ENCODE data around the gene MT1A.
A peak's percentile ranks its signal among the peaks of the same experiment; 100 is the strongest.
"Not testable (repeated sequence)": the region's sequence is repeated elsewhere in the genome, so short reads cannot be mapped to it uniquely, and the experiment has no call there.

MT1A gene

DNA sequence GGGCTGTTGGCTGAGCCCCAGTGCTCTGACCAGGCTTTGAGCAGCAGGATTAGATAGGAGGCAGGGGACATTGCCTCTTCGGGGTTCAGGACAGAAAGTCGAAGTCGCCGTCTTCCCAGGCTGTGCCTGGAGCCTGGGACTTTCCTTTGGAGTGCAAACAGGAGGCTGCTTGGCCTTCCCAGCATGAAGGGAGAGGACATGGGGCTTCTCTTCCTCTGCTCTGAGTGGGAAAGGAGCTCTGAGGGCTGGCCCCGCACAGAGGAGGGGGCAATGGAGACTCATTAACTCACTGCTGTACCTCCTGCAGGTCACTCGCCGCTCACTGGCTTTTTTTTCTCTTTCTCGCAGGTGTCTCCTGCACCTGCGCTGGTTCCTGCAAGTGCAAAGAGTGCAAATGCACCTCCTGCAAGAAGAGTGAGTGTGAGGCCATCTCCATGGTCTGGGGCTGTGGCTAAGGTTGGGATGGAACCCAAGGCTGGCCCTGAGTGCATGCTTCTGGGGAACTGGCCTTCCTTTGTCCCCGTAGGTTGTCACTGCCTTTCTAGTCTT is 19.9 kb downstream of the MT1A start:
- no peak for DNase-seq

DNA sequence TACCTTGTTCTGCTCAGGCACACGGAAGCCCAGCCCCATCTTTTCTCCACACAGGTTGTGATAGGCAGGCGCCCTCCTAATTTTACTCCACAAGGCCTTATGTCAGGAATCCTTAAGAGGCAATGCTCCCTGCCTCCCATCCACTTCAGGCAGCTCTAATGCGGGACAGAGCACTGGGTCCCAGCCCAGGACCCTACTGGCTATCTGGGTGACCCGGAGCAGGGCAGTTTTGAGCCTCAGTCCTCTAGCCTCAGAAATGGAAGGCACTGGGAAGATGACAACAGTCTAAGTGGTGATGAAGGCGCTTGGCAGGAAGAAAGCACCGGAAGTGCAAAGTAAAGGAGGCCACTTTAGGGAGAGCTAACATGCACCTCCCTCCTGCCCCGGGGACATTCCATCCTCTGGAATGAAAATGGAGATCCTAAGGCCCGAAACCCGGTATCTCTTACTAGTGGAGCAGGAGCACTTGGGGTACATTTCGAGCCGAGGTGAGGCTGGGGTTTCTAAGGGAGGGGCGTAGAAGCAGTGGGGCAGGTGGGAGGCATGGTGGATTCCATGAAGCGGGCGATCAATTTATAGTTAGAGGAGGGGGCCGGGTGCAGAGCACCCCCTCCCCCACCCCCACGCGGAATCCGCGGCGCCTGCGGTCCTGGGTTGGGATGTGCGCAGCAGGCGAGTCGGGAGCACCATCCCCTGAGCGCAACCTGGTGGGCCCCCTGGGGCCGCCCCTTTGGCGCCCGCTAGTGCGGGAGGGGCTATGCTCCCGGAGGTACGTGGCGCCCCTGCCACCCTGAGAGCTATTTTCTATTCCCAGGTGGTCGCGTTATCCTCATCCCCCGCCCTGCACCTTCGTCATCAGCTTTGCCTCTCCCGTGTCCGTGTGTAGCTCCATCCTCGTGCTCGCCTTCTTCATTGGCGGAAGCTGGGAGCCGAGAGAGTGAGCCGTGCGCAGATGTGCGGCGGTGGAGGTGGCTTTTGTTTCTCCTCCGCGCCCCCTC is 24.2 kb downstream of the MT1A start:
- no peak for DNase-seq

DNA sequence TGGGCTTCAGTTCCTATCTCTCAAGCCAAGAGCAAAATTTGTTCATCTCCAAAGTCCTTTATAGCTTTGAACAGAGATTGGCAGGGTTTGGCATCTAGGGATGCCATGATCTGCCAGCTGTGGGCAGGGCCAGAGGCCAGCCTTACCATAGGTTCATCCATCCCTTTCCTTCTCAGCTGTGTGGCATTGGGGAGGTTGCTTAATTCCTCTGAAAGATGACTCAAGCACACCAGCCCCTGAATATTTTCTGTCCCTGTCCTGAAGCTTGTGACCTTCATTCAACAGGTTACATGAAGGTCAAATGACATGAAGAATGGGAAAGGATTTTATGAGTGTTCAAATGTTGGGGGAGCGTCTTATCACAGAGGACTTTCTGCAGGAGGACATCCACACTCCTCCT is 26.0 kb downstream of the MT1A start:
- DNase-seq = no peak

DNA sequence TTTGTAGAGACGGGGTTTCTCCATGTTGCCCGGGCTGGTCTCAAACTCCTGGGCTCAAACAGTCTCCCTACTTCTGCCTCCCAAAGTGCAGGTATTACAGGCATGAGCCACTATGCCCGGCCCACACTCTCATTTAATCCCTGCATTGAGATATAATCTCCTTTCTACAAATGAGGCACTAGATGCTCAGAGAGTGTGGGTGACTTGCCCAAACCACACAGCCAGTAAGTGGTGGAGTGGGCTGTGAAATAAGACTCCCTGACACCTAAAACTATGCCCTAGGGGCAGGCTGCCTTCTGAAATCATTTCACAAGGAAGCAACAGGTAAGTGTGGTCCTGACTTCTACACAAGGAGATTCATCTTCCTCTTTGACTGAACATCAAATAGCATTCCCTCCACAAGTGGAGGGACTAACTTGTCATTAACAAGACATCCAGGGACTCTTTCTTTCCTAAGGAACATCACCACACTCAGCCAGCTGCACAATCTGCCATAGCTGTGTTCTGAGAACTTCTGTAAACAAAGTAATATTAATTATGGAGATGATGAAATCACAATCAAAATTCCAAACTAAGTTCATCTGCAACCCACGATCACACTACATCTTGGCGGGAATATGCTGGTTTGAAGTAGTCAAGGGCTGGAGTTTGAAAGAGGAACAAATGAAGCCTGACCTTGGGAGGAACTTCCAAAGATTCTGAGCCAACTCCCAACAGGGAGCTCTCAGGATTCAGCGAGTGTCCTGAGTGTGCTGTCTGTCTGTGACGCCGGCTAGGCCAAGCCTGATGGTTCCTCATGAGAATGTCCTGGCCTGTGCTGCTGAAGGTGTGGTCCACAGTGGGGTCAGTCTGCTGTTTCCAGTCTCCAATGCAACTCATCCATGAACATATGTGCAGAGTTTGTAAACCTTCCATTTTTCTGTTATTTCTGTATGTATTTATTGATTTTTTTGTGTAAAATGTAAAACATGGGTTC is 27.1 kb downstream of the MT1A start:
- not testable (repeated sequence) for DNase-seq

DNA sequence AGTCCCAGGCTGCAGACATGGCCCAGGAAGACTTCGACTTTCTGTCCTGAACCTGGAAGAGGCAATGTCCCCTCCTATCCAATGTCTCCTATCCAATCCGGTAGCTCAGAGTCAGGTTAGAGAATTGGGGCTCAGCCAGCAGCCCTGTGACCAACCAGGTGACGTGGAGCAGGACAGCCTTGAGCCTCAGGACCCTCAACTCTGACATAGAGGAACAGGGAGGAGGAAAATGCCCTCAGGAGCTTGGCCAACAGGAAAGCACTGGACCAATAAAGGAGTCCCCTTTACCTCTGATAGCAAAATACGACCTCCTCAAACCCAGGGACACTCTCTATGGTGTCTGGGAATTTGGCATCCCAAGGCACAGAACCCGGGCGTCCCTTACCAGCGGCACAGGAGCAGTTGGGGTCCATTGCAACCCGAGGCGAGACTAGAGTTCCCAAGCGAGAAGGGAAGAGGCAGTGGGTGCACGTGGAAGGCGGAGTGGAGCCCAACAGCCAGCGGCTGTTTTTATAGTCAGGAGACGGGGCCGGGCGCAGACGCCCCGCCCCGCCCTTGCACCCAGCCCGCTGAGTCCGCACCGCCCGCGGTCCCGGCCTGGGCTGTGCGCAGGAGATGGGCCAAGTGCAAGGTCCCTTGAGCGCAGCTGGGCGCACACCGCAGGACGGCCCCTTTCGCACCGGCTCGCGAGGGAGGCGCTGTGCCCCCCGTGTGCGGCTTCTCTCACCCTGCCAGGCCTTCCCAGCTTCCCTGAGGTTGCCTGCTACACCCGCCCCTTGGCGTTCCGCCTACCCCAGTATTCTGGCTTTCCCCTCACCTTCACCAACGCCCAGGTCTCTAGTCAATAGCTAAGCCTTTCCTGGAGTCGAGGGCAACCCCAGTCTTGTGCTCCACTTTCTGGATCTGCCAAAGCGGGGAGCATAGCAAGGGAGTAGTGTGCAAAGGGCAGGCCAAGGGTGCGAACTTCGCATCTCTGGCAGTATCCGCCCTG is 29.4 kb downstream of the MT1A start, which contains the start of gene MT1G:
Gene MT1G (minus strand): TSS at position 485 of the 991 bp plus-strand sequence. CDS start 72 bp downstream, at position 413.
- no peak for DNase-seq

DNA sequence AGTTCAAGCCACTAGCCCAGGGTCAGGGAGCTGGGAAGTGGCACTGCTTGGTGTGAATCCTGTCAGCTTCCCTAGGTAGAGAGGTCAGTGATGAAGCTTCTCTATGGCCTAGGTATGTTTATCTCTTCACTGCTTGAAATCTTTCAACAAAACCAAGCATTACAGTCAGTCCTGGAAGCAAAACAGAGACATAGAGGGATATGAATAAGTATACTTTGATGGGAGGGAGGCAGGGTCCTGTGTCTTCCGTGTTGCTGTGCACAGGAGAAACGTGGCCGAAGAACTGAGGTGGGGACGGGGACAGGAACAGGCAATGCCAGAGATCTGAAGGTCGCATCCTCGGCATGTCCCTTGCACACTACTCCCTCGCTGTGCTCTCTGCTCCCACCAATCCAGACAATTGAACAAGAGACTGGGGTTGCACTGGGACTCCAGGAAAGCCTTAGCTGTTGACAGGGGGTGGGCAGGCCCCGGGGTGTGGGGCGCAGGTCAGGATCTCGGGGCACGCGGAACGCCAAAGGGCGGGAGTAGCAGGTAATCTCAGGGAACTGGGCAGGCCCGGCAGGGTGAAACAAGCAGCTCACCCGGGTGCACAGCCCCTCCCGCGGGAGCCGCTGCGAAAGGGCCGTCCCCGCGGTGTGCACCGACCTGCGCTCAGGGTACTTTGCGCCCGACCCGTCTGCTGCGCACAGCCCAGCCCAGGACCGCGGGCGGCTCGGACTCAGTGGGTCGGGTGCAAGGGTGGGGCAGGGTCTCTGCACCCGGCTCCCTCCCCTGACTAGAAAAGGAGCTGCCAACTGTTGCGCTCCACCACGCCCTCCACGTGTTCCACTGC is 30.8 kb downstream of the MT1A start, which contains the start of gene MT1H:
Gene MT1H (plus strand): TSS at position 810 of the 835 bp plus-strand sequence. CDS start 71 bp downstream, outside the sequence.
- no peak for DNase-seq

DNA sequence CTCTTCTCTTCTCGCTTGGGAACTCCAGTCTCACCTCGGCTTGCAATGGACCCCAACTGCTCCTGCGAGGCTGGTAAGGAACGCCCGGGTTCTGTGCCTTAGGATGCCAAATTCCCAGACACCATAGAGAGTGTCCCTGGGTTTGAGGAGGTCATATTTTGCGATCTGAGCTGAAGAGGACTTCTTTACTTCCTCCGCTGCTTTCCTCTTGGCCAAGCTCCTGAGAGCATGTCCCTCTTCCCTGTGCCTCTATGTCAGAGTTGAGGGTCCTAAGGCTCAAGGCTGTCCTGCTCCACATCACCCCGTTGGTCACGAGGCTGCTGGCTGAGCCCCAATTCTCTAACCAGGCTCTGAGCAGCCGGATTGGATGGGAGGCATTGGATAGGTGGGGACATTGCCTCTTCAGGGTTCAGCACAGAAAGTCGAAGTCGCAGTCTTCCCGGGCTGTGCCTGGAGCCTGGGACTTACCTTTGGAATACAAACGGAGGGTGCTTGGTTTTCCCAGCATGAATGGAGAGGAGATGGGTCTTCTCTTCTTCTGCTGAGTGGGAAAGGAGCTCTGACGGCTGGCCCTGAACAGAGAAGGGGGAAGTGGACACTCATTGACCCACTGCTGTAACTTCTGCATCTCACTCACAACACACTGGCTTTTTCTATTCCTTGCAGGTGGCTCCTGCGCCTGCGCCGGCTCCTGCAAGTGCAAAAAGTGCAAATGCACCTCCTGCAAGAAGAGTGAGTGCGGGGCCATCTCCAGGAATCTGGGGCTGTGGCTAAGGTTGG is 31.6 kb downstream of the MT1A start:
- no peak for DNase-seq

DNA sequence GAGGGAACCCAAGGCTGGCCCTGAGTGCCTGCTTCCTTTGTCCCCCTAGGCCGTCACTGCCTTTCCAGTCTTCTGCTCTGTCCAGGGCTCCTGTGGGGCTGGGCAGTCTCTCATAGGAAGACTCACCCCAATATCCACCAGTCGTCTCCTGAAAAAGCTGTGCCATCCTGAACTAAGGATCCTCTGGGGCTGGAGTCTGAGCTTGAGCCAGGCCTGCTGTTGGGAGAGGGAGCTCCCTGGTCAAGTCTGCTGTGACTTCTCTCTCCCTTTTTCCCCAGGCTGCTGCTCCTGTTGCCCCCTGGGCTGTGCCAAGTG is 32.1 kb downstream of the MT1A start:
- DNase-seq = no peak

DNA sequence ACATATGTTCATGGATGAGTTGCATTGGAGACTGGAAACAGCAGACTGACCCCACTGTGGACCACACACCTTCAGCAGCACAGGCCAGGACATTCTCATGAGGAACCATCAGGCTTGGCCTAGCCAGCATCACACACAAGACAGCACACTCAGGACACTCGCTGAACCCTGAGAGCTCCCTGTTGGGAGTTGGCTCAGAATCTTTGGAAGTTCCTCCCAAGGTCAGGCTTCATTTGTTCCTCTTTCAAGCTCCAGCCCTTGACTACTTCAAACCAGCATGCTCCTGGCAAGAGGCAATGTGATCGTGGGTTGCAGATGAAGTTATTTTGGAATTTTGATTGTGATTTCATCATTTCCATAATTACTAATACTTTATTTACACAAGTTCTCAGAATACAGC is 33.2 kb downstream of the MT1A start:
- not testable (repeated sequence) for DNase-seq

DNA sequence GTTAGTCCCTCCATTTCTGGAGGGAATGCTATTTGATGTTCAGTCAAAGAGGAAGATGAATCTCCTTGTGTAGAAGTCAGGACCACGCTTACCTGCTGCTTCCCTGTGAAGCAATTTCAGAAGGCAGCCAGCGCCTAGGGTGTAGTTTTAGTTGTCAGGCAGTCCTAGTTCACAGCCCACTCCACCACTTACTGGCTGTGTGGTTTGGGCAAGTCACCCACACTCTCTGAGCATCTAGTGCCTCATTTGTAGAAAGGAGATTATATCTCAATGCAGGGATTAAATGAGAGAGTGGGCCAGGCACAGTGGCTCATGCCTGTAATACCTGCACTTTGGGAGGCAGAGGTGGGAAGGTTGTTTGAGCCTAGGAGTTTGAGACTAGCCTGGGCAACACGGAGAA is 33.7 kb downstream of the MT1A start:
- not testable (repeated sequence) for DNase-seq

DNA sequence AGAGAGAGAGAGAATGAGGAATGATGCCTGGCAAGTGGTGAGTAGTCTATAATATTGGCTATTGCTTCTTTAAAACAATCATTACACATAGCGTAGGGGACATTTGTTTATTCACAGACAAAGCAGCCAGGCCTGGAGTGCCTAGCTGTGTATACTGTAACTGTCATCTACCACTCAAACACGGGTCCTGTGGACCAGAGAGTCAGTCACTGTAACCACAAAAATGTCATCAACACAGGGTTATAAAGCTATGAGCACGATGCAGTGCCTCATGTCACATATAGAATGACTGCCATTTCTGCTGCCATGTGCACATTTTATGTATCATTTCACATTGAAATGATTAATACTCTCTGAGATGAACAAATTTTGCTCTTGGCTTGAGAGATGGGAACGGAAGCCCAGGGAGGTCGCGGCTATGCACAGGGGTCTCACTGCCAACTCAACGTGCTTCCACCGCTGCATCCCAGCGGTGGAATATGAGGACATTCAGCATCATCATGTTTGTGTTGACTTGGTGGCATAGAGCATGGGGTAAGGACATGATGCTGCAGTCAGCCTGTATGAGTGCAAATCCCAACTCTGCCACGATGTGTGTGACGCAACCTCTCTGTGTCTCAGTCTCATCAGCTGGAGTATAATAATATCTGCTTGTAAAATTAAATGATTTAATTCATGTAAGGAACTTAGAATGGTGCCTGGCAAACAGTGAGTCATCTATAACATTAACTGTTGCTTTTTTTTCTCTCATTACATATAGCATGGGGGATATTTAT is 34.5 kb downstream of the MT1A start:
- no peak for DNase-seq

DNA sequence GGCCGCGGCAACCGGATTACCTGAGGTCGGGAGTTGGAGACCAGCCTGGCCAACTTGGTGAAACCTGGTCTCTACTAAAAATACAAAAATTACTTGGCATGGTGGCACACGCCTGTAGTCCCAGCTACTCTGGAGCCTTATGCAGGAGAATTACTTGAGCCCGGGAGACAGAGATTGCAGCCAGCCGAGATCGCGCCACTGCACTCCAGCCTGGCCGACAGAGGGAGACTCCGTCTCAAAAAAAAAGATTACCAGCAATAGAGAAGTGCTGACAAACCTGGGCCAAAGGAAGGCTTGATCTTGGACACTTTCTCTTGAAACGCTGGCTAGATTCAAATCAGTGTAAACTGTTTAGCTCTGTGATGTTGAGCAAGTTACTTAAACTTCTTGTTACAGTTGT is 35.5 kb downstream of the MT1A start:
- no peak for DNase-seq

DNA sequence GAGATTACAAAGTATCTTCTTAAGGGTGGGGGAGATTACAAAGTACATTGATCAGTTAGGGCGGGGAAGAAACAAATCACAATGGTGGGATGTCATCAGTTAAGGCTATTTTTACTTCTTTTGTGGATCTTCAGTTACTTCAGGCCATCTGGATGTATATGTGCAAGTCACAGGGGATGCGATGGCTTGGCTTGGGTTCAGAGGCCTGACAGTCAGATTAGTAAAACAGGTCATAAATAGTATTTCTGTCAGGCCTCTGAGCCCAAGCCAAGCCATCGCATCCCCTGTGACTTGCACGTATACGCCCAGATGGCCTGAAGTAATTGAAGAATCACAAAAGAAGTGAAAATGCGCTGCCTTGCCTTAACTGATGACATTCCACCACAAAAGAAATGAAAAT is 36.1 kb downstream of the MT1A start:
- DNase-seq = not testable (repeated sequence)

DNA sequence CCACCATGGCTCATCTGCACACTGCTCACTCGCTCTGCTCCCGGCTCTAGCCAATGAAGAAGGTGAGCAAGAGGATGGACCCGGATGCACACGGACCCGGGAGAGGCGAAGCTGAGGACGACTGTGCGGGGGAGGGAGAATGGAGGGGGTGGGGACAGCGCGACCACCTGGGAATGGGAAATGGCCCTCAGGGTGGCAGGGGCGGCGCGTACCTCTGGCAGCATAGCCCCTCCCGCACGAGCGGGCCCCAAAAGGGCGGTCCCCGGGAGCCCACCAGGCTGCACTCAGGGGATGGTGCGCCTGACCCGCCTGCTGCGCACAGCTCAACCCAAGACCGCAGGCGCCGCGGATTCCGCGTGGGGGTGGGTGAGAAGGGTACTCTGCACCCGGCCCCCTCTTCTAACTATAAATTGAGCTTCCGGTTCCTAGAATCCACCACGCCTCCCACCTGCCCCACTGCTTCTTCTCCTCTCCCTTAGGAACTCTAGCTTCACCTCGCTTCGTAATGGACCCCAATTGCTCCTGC is 37.3 kb downstream of the MT1A start:
- no peak for DNase-seq

DNA sequence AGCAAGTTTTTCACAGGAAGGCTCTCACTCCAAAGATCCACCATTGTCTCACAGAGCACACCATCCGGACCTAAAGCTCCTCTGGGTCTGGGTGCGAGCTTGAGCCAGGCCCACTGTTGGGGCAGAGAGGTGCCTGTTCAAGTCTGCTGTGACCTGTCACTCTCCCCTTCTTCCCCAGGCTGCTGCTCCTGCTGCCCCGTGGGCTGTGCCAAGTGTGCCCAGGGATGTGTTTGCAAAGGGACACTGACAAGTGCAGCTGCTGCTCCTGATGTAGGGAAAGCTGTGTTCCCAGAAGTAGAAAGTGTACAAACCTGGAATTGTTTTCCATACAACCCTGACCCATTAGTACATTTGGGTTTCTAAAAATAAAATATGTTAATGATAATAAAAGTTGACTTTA is 39.0 kb downstream of the MT1A start:
- DNase-seq = no peak

DNA sequence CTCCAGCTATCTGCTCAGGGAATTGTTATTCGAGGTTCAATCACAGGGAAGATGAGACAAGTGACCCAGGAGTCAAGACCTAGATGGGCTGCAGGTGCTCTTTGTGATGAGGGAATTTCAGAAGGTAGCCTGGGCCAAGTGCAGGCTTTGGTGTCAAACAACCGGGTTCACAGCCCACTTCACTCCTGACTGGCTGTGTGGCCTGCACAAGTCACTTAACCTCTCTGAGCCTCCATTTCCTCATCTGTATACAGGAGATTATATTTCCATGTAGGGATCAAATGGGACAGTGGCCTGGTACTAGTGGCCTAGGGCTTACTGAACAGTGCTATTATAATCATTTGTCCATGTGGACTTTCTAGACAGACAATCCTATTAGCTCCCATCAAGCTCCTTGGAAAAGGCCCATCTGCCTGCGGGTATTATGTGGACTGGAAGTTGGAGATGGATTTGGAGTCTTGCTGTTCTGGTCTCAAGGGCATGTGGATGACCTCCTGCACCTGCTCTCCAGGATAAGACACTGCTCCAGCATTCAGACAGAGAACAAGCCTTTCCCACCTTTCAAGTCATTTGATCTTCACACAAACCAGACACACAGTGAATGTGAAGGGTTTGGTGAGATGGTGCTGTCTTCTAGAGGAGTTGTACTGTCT is 40.7 kb downstream of the MT1A start:
- no peak for DNase-seq

DNA sequence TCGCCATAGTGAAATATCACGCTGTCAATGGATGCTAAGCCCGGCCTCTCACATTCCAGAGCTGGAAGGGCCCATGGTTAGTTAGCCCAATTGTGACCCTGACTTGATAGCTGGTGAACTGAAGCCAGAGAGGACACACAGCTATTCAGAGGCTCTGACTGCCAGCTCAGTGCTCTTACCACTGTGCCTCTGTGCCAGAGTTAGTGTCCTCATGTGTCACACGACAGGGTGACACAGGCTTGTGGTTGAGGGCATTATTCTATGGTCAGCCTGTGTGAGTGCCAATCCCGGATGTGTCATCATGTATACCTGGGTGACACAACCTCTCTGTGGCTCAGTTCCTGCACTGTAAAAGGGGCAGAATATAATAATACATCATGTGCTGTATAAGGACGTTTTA is 41.4 kb downstream of the MT1A start:
- DNase-seq = no peak

DNA sequence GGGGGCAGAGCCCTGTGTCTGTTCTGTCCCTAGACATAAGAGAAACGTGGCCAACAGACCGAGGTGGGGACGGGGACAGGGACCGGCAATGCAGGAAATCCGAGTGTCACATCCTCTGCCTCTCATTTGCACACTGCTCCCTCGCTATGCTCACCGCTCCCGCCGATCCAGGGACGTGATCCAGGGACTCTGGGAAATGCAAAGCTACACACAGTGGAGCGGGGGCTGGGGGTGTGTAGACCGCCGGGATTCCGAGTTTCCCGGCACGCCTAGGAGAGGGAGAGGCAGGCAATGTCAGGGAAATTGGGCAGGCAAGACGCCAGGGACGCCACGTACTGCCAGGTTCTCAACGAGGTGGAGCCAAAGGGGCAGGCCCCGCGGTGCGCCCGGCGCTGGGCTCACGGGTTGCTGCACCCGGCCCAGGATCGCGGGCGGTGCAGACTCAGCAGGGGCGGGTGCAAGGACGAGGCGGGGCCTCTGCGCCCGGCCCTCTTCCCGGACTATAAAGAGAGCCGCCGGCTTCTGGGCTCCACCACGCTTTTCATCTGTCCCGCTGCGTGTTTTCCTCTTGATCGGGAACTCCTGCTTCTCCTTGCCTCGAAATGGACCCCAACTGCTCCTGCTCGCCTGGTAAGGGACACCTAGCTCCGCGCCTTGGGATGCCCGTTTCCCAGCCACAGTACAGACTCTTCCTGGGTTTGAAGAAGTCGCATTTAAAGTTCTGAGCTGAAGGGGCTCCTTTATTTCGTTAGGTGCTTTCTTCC is 43.7 kb downstream of the MT1A start, which contains the start of gene MT1X:
Gene MT1X (plus strand): TSS at position 532 of the 764 bp plus-strand sequence. CDS start 71 bp downstream, at position 603.
- DNase-seq = peak; percentile 81
